GM19372 (cell line): ENCODE measurements around the gene PALM.

Experiments used
- ATAC-seq: cut with Tn5 transposase; IDR thresholded peaks from one replicate; pipeline ENCODE4 v1.9.1; 2021; ENCODE audit warnings: mild to moderate bottlenecking, low read depth, moderate library complexity; ENCODE audit not compliant: unreplicated experiment

Gene PALM

DNA sequence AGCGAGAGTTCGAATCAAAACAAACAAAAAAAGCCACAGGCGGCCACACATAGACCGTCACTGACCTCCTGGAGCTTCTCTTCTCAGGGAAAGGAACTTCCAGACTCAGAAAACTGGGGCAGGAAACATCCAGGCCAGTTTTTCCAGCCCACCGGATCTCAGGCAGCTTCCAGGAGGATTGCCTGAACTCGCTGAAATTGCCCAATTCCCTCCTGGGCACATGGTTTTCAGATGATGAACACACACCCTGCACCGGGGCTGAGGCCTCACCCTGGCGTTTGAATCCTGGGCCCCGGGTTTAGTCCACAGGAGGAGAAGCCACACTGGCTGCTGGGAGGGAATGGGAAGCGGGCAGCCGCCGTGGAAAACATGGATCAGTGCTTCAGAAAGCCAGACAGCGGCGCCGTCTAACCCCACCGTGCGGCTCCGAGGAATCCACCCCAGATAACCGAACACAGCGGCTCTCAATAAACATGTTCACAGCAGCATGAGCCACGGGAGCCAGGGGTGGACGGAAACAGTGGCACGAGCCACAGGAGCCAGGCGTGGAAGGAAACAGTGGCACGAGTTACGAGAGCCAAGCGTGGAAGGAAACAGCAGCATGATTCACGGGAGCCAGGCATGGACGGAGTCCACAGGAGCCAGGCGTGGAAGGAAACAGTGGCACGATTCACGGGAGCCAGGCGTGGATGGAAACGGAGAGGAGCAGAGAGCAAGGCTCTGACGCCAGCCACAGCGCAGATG lies 70.3 kb downstream of the PALM start:
- ATAC-seq, result no peak

DNA sequence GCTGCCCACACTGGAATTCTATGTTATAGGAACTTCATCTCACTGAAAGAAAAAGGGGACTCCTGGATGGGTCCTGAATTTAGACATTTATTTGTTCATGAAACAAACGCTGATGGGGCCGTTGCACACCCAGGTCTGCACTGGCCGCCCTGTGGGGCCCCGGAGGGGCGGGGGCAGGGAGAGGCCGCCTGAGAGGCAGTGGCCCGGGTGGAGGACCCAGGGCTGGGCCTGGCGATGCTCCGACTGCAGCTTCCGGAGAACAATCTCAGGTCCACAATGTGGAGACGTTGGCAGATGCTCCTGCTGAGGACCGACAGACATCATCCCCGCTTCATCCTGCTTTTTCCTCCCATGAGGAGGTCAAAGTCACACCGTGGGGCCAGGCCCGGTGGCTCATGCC lies 72.2 kb downstream of the PALM start:
- no peak for ATAC-seq

DNA sequence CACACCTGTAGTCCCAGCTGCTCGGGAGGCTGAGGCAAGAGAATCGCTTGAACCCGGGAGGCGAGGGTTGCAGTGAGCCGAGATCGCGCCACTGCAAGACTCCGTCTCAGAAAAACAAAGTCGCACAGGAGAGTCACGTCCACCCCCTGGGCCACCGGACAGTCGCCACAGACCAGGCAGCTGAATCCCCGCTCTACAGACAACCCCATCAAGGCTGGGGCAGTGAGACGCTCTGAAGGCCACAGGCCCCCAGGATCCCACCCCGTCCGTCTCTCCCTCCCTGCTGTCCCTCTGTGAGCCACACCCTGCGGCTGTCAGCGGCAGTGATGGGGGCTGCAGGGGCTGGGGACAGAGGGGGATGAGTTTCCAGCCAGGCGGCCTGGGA lies 73.1 kb downstream of the PALM start:
- no peak for ATAC-seq

DNA sequence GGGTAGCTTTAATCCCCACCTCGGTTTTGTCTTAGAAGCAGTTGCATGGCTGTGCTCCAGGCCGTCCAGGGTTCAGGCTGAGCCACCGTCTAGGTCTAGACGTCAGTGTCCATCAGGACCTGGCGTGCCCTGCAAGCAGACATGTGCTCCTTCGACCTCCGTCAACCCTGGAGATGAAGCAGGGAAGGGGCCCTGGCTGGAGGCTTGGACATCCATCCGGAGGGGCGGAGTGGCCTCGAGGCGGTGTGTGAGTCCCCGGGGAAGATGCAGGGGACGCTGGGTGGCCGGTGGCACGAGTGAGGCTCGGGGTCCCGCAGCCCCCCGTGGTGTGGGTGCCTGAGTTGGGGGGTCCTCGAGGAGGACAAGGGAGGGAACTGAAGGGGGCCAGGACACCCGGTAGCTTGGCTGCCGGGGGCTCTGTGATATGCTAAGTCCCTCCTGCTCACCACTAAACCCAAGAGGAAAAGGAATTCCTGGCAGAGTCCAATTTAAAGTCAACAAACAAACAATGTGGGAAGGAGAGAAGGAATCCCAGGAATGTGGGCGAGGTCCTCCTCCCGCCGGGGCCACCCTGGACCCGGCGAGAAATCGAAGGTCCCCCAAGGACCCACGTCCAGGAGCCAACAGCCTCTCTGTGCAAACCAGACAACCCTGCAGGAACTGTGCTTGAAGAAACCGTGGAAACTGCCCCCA lies 73.6 kb downstream of the PALM start:
- ATAC-seq, result no peak

GRCh38 chr19:782878-783668 lies 74.3 kb downstream of the PALM start:
- no peak for ATAC-seq

GRCh38 chr19:784541-784940 lies 75.8 kb downstream of the PALM start:
- no peak for ATAC-seq

GRCh38 chr19:787536-787935 lies 78.8 kb downstream of the PALM start:
- ATAC-seq, result no peak

- no peak for ATAC-seq
Measured at GRCh38 chr19:788686-788982, 79.9 kb downstream of the PALM start.

DNA sequence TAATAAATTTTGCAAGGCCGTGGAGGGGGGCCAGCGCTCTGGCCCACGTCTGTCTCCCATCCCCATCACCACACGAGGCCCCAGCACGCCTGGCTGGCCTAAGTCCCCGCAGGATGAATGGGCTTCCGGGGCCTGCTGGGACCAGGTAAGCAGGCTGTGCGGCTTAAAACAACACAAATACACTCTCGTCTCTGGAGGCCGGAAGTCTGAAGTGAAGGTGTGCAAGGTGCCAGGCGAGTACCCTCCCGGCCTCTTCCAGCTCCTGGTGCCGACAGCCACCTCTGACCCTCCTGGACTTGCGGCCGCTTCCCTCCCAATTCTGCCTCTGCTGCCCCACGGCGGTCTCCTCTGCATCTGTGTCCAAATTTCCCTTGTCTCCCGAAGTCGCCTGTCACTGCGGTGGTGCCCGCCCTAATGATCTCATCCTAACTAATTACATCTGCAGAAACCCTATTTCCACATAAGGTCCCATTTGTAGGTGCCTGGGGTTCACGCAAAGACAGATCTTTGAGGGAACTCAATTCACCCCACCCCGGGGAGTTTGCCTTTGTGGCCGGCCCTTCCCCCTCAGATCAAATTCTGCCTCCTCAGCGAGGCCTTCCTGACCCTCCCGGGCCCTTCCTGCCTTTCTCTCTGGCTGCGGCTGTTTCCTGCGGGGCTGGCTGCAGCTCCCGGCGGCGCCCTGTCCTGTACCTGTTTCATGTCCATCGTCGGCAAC lies 80.4 kb downstream of the PALM start:
- ATAC-seq, result no peak

DNA sequence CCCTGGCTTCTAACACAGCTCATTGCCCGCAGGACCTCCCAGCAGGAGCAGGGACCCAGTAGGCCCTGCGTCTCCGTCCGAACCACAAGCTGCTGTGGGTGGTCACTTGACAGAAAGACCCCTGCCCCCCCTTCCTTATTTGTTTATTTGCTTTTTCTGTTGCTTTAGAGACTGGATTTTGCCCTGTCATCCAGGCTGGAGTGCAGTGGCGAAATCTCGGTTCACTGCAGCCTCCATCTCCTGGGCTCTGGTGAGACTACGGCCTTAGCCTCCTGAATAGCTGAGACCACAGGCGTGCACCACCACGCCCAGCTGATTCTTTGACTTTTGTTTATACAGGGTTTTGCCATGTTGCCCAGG lies 80.9 kb downstream of the PALM start:
- ATAC-seq, result no peak

GRCh38 chr19:791007-791566 lies 82.4 kb downstream of the PALM start:
- no peak for ATAC-seq

- ATAC-seq, result no peak
Measured at GRCh38 chr19:791567-792305, 83.0 kb downstream of the PALM start.

GRCh38 chr19:792306-792885 lies 83.7 kb downstream of the PALM start:
- no peak for ATAC-seq

- no peak for ATAC-seq
Measured at GRCh38 chr19:793806-794205, 85.1 kb downstream of the PALM start.

GRCh38 chr19:795073-795611 lies 86.4 kb downstream of the PALM start:
- no peak for ATAC-seq

DNA sequence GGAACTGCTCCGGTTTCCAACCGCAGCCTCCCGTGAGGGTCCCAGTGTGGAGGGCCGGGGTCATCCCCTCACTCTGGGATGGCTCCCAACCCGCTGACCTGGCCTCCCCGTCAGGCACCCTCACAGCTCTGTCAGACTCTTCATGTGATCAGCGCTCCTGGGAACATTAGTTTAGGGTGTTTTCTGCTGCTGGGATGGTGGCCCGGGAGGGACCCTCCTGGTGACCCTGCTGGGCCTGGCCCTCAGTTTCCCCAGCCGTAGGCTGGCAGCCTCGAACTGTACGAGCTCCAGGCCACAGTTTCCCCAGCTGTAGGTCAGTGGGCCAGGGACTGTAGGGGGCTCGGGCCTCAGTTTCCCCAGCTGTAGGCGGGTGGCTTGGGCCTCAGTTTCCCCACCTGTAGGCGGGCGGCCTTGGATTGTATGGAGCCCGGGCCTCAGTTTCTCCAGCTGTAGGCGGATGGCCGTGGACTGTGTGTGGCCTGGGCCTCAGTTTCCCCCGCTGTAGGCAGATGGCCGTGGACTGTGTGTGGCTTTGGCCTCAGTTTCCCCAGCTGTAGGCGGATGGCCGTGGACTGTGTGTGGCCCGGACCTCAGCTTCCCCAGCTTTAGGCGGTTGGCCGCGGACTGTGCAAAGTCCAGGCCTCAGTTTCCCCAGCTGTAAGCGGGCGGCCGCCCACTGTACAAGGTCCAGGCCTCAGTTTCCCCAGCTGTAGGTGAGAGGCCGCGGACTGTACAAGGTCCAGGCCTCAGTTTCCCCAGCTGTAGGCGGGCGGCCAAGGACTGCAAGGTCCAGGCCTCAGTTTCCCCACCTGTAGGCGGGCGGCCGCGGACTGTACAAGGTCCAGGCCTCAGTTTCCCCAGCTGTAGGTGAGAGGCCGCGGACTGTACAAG lies 87.2 kb downstream of the PALM start:
- ATAC-seq, result no peak

DNA sequence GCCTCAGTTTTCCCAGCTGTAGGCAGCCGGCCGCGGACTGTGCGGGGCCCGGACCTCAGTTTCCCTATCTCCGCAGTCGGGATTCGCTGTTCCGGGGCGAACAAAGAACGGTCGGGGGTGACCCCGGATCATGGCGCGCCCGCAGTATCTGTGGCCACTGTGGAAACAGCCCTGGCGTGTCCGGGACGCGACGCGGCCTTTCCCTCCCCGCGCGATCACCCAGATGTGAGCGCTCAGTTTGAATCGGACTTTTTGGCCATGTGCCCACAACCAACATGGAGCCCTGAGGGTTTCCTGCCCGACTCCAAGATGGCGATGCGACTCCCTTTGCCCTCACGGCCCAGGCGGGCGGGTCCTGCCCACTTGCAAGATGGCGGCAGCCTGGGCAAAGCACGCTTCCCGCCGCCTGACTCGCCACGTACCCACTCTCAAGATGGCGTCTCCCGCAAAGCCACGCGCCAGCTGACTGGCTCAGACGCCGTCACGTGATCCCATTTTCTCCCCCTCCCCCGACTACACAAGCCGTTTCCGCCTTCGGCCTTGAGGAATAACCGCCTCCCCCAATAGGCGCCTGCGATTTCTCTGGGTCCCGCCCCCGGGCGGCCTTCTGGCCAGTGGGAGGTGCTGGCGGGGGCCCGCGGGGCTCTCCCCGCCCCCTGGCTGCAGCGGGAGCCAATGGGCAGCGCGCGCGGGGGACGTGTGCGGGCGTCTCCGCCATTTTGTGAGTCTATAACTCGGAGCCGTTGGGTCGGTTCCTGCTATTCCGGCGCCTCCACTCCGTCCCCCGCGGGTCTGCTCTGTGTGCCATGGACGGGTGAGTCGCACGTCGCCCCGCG lies 88.2 kb downstream of the PALM start, which contains the start of gene PTBP1:
Gene PTBP1, plus strand, starts transcription at position 761 of the 836 bp plus-strand sequence. Its CDS starts 46 bp downstream, at position 807.
- ATAC-seq, result peak; percentile 78
